Measurements from ENCODE around the gene GBE1. TPM values are rescaled to one million over a fixed set of nuclear protein-coding genes. Genes with fewer than 3 reads are reported as not detected.

Gene GBE1
- polyA plus RNA-seq, 1 of the 3 experiments (the other 2 are of a cell fraction), result 14.2 TPM

- H3K4me2 ChIP-seq, result no peak overlapping the region
- H3K9ac ChIP-seq, result no peak overlapping the region
- H4K20me1 ChIP-seq (ENCODE audit: insufficient read depth), result no peaks in the 10 kb centered on the region
- H3K4me3 ChIP-seq (ENCODE audit: low read depth in 2 of 2, low read length in 1 of 2), result no peak overlapping the region
- H3K4me1 ChIP-seq (ENCODE audit: control insufficient read depth in 1 of 2, insufficient read depth in 2 of 2, low read depth in 1 of 2, low read length in 1 of 2), result peaks cover 0 to 4% of the 10 kb centered on the region in 2 experiments; a peak in 2 of 4 replicates
- no peaks in the 10 kb centered on the region for H3K79me2 ChIP-seq (ENCODE audit: insufficient read depth)
- no peak overlapping the region for H3K27ac ChIP-seq (ENCODE audit: low read depth in 2 of 2, low read length in 1 of 2)
- H3K27me3 ChIP-seq (ENCODE audit: insufficient read depth), result no peaks in the 10 kb centered on the region
- H3F3A ChIP-seq (replicated peaks; ENCODE audit: insufficient read depth), result no peaks in the 10 kb centered on the region
- H3K9me3 ChIP-seq, result no peaks in the 10 kb centered on the region
- CTCF ChIA-PET, result no interaction called here
- peaks cover 0 to 14% of the 10 kb centered on the region in 2 experiments for H3K36me3 ChIP-seq (replicated peaks in 1 of 2; ENCODE audit: control insufficient read depth in 1 of 2, insufficient read depth in 2 of 2, low read length in 1 of 2)
- H2AFZ ChIP-seq (ENCODE audit: low read depth), result no peak overlapping the region
- TF ChIP-seq TAF1 (IDR thresholded peaks at IDR 0.05; ENCODE audit: borderline replicate concordance, low read depth, low read length), result no peak
- TF ChIP-seq CHD2 (IDR thresholded peaks at IDR 0.05; ENCODE audit: low read length, partially characterized antibody), result no peak
- no peak for TF ChIP-seq RCOR1 (IDR thresholded peaks at IDR 0.05; ENCODE audit: low read length)
- no peak for TF ChIP-seq RXRA (IDR thresholded peaks at IDR 0.05; ENCODE audit: borderline replicate concordance, low read depth)
- TF ChIP-seq TEAD4 (IDR thresholded peaks at IDR 0.05; ENCODE audit: borderline replicate concordance, insufficient read depth), result no peak
- TF ChIP-seq ZBTB33 (IDR thresholded peaks at IDR 0.05; ENCODE audit: borderline replicate concordance, low read depth), result no peak
- no peak for TF ChIP-seq MEF2A (IDR thresholded peaks at IDR 0.05; ENCODE audit: borderline replicate concordance, low read depth)
- no peak for TF ChIP-seq TCF12 (IDR thresholded peaks at IDR 0.05)
- no peak for TF ChIP-seq GATA2 (CRISPR knock-in tag; IDR thresholded peaks at IDR 0.05)
- no peak for TF ChIP-seq FOXJ3 (CRISPR knock-in tag; IDR thresholded peaks at IDR 0.05)
- TF ChIP-seq GABPA (IDR thresholded peaks at IDR 0.05; ENCODE audit: low read depth), result no peak
- TF ChIP-seq USF2 (IDR thresholded peaks at IDR 0.05; ENCODE audit: borderline replicate concordance, low read depth, low read length), result no peak
- WGBS (ENCODE audit: low lambda C conversion rate), result 0% methylated on average over 1 of the region's 1 CpG
- no peaks in the 10 kb centered on the region for H3K9me2 ChIP-seq
- no peak for DNase-seq
- POLR2A ChIA-PET, result no interaction called here
These were observed 203.3 kb downstream of the GBE1 start for GRCh38 chr3:81558106-81558505.

GRCh38 chr3:81554801-81555200 is 206.6 kb downstream of the GBE1 start:
- no peaks in the 10 kb centered on the region for H3K79me2 ChIP-seq (ENCODE audit: insufficient read depth)
- ChIA-PET CTCF (interaction anchor here (1.3 to 1.6 kb wide), 2 partner anchors 10 to 28 kb away, joined by 4 read pairs; no protein-coding TSS in a partner anchor), POLR2A (no interaction called here)
- no peak overlapping the region for H3K4me3 ChIP-seq (ENCODE audit: low read depth in 2 of 2, low read length in 1 of 2)
- WGBS (ENCODE audit: low lambda C conversion rate), result 93% methylated on average over 2 of the region's 2 CpGs
- H3K4me2 ChIP-seq, result no peak overlapping the region
- peaks cover 0 to 4% of the 10 kb centered on the region in 2 experiments; a peak in 2 of 4 replicates for H3K4me1 ChIP-seq (ENCODE audit: control insufficient read depth in 1 of 2, insufficient read depth in 2 of 2, low read depth in 1 of 2, low read length in 1 of 2)
- H3K9me2 ChIP-seq, result no peaks in the 10 kb centered on the region
- DNase-seq, result no peak
- H3K9me3 ChIP-seq, result no peaks in the 10 kb centered on the region; the same call in 1 of the 2 replicates
- H3K36me3 ChIP-seq (replicated peaks in 1 of 2; ENCODE audit: control insufficient read depth in 1 of 2, insufficient read depth in 2 of 2, low read length in 1 of 2), result peaks cover 0 to 3% of the 10 kb centered on the region in 2 experiments
- H3K27me3 ChIP-seq (ENCODE audit: insufficient read depth), result no peaks in the 10 kb centered on the region
- TF ChIP-seq USF1 (IDR thresholded peaks at IDR 0.05; ENCODE audit: borderline replicate concordance, low read depth), result no peak
- TF ChIP-seq SMC3 (IDR thresholded peaks at IDR 0.05; ENCODE audit: low read depth, low read length), result no peak
- no peak for TF ChIP-seq MXI1 (IDR thresholded peaks at IDR 0.05; ENCODE audit: low read depth, low read length)
- H4K20me1 ChIP-seq (ENCODE audit: insufficient read depth), result no peaks in the 10 kb centered on the region
- no peak overlapping the region for H3K27ac ChIP-seq (ENCODE audit: low read depth in 2 of 2, low read length in 1 of 2)
- H3F3A ChIP-seq (replicated peaks; ENCODE audit: insufficient read depth), result no peaks in the 10 kb centered on the region
- H2AFZ ChIP-seq (ENCODE audit: low read depth), result no peak overlapping the region
- H3K9ac ChIP-seq, result no peak overlapping the region
